Prostate gland (tissue), 1 donor: ENCODE results near the gene SMIM20.

Source experiments
- POLR2A ChIP-seq: fragments of 450-650 bp; IDR thresholded peaks from one replicate; pipeline ENCODE4 v1.6.1; 2016; ENCODE audit warnings: antibody characterized with exemption, mild to moderate bottlenecking
- POLR2AphosphoS5 ChIP-seq: sonication (generic); formaldehyde crosslinking; IDR thresholded peaks from one replicate; pipeline ENCODE4 v1.6.1; 2017; ENCODE audit warnings: antibody characterized with exemption

DNA sequence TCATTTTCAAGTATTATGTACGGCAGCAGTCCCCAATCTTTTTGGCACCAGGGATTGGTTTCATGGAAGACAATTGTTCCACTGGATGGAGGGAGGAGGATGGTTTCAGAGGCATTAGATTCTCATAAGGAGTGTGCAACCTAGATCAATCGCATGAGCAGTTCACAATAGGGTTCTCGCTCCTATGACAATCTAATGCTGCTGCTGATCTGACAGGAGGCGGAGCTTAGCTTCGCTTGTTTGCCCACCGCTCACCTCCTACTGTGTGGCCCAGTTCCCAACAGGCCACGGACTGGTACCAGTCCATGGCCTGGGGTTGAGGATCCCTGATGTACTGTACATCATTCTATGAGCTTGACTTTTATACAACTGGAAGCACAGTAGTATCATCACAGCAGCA, 48.4 kb downstream of the SMIM20 start:
- TF ChIP-seq POLR2AphosphoS5 (no peak), POLR2A (no peak)
